HG02759 (cell line): ENCODE results near the gene KCNQ1.

ENCODE experiments used
- ATAC-seq: cut with Tn5 transposase; IDR thresholded peaks from one replicate; pipeline ENCODE4 v1.9.1; 2021; ENCODE audit warnings: mild to moderate bottlenecking, moderate library complexity; ENCODE audit not compliant: unreplicated experiment

Gene KCNQ1

GRCh38 chr11:2750682-2751522 is 306.1 kb downstream of the KCNQ1 start:
- ATAC-seq, result no peak

DNA sequence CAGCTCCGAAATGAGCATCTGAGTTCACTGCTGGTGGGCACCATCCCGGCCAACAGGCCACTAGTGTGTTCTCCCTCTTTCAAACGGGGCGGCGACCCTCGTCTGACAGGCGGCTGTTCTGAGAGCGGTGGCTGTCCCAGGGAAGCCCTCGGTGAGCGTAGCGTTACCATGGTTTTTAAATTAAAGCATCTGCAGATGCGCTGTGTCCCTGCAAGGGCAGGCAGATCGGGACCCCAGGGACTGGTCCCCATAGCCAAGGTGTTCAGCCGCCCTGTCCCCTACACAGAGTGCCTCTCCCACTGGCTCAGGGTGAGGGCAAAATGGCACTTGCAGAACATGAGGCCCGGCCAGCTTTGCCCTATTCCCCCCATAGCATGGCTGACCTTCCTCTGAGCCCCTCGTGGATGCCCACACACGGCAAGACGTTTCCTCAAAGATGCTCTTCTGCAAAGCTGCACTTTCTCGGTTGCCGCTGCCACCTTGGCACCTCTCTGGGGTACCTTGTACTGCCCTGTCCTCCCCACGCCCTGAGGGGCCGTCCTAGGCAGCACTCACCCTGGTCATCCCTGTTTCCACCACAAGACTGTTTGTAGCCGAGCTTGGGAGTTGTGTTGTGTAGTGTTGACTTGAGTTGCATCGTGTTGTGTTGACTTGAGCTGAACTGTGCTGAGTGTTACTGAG is 306.9 kb downstream of the KCNQ1 start:
- no peak for ATAC-seq

DNA sequence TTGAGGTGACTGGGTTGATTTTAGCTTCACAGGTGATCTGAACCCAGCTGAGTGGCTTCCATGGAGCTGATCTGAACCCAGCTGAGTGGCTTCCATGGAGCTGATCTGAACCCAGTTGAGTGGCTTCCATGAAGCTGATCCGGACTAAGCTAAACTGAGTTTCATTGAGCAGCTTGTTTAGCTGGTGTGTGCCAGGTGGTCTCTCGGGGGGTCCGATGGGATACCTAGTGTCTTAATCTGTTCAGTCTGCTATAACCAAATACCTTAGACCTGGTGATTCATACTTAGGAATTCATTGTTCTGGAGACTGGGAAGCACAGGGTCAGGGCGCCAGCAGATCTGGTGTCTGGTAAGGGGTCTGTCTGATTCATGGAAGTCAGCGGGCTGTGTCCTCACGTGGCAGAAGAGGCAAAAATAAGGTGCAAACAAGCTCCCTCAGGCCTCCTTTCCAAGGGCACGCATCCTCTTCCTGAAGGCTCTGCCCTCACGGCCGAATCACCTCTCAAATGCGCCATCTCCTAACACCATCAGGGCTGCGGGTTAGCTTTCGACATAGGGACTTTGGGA is 307.5 kb downstream of the KCNQ1 start:
- ATAC-seq, result no peak

DNA sequence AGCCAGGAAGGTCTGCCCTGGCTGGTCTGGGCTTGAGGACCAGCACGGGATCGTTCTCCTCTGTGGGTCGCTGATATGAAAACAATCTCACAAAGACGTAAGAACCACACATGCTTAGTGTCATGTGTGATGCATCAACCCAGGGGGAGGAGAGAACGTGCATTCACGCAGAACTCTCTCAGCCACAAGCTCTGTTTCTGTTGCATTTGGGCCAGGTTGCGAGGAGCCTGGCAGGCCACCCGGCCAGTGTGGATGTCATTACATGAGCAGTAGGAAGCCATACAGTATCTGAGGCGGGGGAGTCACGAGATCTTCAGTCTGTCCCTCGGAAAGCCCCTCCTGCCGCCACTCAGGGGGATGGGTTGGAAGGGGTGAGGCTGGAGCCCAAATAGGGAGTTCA is 308.1 kb downstream of the KCNQ1 start:
- no peak for ATAC-seq

GRCh38 chr11:2754008-2754407 is 309.2 kb downstream of the KCNQ1 start:
- ATAC-seq, result no peak

DNA sequence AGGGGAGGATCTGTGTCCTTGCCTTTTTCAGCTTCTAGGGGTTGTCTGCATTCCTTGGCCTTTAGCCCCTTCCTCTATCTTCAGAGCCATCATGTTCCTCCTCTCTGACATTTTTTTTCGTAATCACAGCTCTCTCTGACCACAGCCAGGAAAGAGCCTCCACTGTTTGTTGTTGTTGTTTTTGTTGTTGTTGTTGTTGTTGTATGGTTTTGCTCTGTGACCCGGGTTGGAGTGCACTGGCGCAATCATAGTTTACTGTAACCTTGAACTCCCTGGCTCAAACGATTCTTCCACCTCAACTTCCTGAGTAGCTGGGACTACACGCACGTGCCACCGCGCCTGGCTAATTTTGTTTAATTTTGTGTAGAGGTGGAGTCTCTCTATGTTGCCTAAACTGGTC is 310.3 kb downstream of the KCNQ1 start:
- ATAC-seq, result no peak

DNA sequence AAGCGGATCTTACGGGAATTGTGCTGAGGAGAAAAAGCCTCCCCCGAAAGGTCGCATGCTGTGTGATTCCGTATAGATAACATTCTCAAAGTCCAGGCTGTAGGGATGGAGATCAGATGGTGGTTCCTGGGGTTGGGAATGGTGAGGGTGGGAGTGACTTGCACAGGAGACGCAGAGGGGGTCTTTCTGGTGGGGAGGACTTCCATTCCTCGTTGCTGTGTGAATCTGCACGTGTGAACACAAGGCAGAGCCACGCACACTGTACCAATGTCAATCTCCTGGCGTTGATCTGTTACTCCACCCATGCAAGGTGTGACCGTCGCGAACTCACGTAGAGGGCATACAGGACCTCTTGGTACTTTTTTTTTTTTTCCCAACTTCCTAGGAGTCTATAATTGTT is 313.9 kb downstream of the KCNQ1 start:
- no peak for ATAC-seq

DNA sequence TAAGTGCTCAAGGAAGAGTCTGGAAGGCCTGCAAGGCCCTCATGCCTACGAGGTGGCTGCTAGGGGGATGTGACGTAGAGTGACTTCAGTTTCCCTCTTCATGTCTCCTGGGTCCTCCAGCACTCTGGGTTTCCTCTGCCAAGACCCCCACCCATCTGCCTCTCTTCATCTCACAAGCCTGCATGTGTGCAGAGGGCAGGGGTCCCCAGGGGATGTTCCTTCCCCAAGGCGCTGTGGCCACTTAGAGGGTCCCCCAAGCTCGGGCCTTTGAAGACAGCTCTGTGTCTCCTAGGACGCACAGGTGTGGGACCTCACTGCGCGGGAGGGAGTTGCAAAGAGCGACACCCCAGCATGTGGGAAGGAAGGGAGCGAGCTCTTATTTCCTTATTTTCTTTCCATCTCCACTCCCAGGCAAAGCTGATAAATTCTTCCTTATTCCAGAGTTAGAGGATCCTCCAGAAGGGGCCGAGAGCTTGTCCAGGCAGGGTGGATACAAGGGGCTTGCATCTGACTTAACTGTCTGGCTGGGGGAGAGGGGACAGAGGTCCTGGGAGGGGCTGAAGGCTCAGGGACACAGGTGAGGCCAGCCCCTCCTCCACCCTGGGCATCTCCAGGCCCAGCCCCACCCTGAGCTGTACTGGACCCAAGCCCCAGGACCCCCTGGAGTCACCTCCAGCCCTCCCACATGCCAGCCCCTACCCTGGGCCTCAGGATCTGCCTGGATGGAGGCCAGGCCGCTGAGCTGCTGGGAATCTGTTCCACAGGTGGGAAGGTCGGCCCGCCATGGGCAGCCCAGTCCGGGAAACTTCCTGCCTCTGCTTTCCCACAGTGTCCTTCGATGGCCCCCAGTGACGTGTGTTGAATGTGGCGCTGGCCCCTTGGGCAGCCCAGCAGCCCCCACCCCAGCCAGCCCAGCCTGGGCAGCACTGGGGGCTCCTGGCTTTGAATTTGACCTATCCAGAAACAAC is 314.7 kb downstream of the KCNQ1 start:
- no peak for ATAC-seq

DNA sequence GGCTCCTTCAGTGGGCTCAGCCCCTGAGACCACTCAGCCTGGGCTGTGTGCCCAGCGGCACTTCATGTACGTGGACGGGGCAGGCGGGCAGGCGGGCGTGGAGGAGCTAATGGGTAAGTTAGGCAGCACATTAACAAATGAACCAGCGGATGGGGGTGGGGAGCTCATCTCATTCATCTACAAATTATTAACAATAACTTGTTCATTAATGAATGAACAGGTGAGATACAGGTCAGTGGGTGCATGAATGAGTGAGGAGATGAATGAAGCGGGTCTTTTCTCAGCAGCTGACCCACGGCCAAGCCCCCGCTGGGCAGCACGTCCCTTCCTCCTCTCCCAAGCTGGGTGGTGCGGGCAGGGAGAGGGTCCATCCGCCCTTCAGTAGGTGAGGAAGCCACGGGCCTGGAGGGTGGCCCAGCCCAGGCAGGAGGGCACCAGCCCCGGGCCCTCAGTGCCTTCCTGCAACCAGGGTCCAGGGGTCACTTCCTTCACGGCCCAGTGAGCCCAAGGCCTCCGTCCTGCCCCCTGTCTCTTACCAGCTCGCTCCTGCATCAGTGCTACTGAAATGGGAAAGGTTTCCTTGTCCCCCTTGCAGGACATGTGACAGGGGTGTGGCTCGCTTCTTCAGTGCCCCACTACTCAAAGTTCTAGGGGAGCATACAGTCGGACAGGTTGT is 315.5 kb downstream of the KCNQ1 start:
- no peak for ATAC-seq

- no peak for ATAC-seq
These were observed 316.6 kb downstream of the KCNQ1 start for GRCh38 chr11:2761131-2762030.

DNA sequence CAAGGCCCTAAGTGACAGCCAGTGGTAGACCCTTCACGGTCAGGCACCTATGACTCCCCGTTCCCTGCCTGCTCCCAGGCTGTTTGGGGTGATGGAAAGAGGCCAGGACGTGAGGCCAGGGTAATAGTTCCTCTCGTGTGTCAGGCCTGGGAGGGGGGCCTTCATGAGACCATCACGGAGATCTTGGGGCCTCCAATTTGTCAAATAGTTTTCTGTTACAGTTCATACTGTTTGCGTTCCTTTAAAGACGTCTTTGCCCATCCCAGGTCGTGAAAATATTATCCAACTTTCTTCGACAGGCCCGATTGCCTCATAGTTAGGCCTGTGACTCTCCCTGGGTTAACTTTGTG is 317.2 kb downstream of the KCNQ1 start:
- no peak for ATAC-seq

DNA sequence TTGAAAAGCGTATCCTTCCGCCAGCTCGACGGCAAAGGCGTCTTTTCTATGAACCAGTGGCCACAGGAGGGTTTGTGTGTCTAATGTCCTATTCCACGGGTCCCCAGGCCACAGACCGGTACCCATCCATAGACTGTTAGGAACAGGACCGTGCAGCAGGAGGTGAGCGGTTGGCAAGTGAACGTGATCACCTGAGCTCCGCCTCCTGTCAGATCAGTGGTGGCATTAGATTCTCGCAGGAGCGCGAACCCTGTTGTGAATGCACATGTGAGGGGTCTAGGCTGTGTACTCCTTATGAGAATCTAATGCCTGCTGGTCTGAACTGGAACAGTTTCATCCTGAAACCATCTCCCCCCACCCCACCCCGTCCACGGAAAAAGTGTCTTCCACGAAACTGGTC is 317.6 kb downstream of the KCNQ1 start:
- ATAC-seq, result no peak

DNA sequence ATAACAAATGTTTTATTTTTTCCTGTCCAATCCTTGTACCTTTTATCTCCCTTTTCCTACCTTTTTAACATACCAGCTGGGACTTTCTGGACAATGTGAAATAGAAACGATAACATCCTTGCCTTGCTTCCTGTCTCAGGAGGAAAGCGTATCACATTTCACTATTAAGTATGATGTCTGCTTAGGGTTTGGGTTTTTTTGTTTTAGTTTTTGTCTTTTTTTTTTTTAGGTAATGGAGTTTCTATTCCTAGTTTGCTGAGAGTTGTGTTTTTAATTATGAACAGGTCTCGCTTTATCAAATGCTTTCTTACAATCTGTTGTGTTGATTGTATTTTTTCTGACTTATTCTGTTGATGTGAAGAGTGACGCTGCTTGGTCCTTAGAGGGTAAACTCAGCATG is 319.2 kb downstream of the KCNQ1 start:
- ATAC-seq, result no peak

DNA sequence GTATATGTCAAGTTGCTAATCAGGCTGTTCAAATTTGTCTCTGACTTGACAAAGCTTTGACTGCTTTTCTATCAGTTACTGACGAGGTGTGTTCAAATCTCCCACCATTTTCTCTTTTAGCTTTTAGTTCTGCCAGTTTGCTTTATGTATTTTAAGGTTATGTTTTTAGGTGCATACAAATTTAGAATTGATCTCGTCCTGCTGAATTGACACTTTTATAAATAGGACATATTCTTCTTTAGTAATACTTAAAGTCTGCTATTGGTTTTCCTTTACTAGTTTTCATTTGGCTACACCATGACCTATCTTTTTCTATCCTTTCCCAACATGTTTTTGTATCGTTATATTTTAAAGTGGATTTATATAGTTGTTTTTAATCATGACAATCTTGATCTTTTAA is 320.7 kb downstream of the KCNQ1 start:
- ATAC-seq, result no peak

DNA sequence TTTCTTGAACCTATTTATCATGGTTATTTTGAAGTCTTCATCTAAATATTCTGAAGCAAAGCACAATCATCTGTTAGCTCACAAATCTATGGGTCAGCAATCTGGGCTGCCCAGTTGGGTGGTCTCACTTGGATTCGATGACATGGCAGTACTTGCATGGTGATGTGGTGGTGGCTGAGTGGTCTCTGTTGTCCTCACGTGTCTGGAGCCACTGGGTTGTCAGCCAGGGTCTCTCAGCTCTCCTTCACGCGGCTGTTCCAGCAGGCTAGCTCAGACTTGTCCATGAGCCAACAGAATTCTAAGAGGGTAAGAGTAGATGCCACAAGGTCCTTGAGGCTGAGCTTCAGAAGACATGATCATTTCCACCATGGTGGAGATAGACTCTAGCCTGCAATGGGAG is 321.4 kb downstream of the KCNQ1 start:
- no peak for ATAC-seq

DNA sequence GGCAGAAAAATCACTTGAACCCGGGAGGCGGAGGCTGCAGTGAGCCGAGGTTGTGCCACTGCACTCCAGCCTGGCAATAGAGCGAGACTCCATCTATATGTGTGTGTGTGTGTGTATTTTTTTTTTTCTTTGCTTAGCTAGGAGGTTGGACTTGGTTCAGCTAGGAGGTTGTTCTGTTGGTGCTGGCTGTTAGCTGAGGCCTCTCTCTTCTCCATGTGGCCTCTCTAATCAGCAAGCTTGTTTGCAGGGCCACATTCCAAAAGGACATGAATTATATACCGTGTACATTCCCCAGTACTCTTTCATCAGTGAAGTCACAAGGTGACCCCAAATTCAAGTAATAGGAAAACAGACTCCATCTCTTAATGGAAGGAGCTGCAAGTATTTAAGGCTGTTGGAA is 322.3 kb downstream of the KCNQ1 start:
- ATAC-seq, result no peak

- no peak for ATAC-seq
These were observed 323.0 kb downstream of the KCNQ1 start for GRCh38 chr11:2767801-2768200.

- no peak for ATAC-seq
These were observed 323.9 kb downstream of the KCNQ1 start for GRCh38 chr11:2768471-2769408.
